ENCODE data around the gene ROCK2.

ROCK2 gene

DNA sequence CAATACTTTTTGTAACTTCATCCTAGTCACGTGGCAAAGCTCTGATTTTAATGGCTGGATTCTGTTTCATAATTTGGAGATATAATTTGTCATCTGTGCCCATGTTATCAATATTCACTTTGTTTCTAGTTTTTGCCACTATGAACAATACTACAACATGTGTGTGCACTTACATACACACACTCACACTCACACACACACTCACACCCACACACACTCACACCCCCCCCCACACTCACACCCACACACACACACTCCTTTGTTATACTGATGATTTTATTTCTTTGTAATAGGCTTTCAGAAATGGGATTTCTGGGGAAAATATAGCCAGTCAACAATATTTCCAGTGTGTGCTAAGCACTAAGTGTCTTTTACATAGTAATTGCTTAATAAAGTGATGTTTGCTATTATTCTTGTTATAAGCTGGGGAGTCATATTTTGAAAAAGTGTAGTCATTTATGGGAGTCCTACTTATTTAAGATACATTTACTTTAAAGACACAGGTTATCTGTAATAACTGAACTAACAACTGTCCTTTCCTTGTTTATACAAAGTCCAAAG is 22.8 kb upstream of the ROCK2 start:
- no peak for DNase-seq (ENCODE audit: low read depth in 3 of 3, low spot score in 1 of 3)

DNA sequence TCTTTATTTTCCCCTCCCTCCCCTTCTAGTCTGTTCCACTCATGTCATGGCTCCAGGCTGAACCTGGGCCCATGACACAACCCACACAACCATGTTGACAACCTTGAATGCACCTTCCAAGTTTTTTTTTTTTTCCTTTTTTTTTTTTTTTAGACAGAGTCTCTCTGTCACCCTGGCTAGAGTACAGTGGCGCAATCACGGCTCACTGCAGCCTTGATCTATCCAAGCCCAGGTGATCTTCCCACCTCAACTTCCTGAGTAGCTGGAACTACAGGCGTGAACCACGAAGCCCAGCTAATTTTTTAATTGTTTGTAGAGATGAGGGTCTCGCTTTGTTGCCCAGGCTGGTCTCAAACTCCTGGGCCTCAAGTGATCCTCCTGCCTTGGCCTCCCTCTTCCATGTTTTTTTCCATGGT is 21.9 kb upstream of the ROCK2 start:
- DNase-seq (ENCODE audit: low read depth in 3 of 3, low spot score in 1 of 3), result no peak

- no peak for DNase-seq (ENCODE audit: low read depth in 3 of 3, low spot score in 1 of 3)
Measured at GRCh38 chr2:11365096-11365879, 20.9 kb upstream of the ROCK2 start.

- no peak for DNase-seq (ENCODE audit: low read depth in 3 of 3, low spot score in 1 of 3)
Measured at GRCh38 chr2:11364565-11364887, 20.1 kb upstream of the ROCK2 start.

GRCh38 chr2:11363868-11364564 is 19.6 kb upstream of the ROCK2 start:
- DNase-seq (ENCODE audit: low read depth in 3 of 3, low spot score in 1 of 3), result no peak

- no peak for DNase-seq (ENCODE audit: low read depth in 3 of 3, low spot score in 1 of 3)
Measured at GRCh38 chr2:11359865-11360264, 15.4 kb upstream of the ROCK2 start.

DNA sequence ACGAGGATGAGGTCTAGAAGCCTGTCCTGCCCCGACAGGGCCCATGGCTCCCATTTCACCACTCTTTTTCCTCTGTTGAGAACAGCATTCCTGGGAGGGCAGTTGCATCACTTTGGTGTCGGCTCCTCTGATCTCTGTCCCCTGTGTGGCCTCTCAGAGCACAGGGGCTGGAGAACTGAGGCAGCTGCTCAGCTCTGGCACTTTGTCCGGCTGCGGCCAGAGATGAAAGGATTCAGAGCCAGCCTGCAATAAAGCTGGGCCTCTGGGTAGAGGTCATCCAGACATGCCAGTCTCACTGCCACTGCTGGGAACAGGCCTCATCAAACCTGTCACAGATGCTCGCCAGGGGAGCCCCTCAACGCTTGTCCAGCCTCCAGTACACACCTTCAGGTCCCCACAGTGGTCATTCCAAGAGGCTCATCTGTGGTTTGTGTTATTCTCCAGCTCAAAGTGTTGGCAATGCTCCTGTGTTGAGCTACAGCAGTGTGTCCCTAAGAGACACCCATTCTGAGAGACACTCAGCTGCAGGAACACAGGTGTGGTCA is 13.1 kb upstream of the ROCK2 start:
- no peak for DNase-seq (ENCODE audit: low read depth in 3 of 3, low spot score in 1 of 3)

- DNase-seq (ENCODE audit: low read depth in 3 of 3, low spot score in 1 of 3), result no peak
Measured at GRCh38 chr2:11356764-11357163, 12.3 kb upstream of the ROCK2 start.

DNA sequence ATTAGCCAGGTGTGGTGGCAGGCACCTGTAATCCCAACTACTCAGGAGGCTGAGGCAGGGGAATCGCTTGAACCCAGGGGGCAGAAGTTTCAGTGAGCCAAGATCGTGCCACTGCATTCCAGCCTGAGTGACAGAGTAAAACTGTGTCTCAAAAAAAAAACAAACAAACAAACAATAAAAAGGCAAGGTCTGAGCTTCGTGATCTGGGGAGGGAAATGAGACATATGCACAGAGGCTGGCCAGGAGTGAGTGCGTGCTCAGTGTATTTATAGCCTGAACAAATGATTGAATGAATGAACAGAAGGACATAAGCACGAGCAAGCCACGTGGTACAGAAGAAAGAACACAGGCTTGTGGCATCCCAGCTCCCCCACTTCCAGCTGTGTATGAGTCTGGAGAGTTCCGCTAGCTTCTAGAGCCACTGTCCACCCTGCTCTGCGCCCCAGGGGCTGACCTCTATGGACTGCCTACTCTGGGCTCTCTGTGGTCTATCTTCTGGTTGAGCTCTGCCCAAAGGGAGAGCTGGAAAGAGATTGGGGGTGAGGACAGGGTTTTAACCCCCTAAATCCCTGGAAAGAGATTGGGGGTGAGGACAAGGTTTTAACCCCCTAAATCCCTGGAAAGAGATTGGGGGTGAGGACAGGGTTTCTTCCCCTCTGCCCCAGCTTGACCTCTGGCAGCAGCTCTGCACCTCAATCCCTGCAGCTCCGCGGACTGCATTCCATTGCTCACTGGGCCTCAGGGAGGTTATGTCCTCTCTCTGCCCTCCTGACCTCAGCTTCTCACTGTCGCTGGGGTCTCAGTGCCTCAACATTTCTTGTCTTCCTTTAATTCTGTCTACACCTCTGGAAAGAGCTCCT is 11.0 kb upstream of the ROCK2 start:
- DNase-seq (ENCODE audit: low read depth in 3 of 3, low spot score in 1 of 3), result no peak

GRCh38 chr2:11354363-11355154 is 10.1 kb upstream of the ROCK2 start:
- DNase-seq (ENCODE audit: low read depth in 3 of 3, low spot score in 1 of 3), result no peak

GRCh38 chr2:11352781-11353537 is 8.5 kb upstream of the ROCK2 start:
- no peak for DNase-seq (ENCODE audit: low read depth in 3 of 3, low spot score in 1 of 3)

- no peak for DNase-seq (ENCODE audit: low read depth in 3 of 3, low spot score in 1 of 3)
Measured at GRCh38 chr2:11348209-11348749, 3.8 kb upstream of the ROCK2 start.

DNA sequence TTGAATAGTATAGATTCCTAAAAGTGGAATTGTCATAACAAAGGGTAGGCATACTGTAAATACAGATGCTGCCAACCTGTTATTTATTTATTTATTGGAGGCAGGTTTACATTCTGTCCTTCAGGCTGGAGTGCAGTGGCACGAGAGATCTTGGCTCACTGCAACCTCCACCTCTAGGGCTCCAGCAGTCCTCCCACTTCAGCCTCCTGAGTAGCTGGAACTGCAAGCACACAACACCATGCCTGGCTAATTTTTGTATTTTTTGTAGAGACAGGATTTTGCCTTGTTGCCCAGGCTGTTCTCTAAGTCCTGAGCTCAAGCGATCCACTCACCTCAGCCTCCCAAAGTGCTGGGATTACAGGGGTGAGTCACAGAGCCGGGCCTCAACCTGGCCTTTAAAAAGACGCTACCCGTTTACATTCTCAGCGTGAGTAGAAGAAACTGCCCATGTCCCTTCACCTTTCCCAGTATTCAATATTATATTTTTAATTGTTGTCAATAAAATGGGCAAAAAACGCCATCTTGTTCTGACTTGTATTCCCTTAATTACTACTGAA is 3.0 kb upstream of the ROCK2 start:
- DNase-seq (ENCODE audit: low read depth in 3 of 3, low spot score in 1 of 3), result no peak

GRCh38 chr2:11346023-11346482 is 1.6 kb upstream of the ROCK2 start:
- no peak for DNase-seq (ENCODE audit: low read depth in 3 of 3, low spot score in 1 of 3)

DNA sequence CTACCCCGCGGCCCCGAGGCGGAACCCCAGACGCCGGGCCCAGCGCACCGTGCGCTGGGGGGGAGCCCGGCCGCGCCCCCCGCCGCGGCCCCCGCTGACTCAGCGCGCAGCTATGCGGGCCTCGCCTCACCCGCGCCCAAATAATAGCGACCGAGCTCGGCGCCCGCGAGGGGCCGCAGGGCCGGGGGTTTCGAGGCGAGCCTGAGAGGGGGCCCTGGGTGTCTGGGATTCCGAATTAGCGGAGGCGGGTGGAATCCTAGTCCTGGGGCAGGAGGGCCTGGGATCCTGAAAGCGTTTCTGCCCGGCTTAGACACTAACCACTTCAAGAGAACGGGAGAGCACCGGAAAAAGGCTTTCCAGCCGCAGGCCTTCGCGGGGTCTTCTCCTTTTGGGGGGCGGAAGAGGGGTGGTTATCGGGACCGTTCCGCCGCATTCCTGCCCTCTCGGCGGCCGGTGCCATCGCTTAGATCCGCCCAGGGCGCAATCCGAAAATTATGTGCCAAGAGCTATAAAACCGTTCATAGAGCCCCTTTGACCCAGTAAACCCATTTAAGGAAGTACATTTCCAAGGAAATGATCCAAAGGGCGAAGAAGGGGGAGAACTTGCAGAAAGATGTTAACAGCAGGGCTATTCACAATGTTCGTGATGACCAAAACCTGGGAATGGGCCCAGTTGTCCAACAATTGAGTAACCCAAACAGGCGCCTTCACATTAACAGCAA is 681 bp upstream of the ROCK2 start:
- peak in 2 of 3 donors; percentile 0 to 3 for DNase-seq (ENCODE audit: low read depth in 3 of 3, low spot score in 1 of 3)

DNA sequence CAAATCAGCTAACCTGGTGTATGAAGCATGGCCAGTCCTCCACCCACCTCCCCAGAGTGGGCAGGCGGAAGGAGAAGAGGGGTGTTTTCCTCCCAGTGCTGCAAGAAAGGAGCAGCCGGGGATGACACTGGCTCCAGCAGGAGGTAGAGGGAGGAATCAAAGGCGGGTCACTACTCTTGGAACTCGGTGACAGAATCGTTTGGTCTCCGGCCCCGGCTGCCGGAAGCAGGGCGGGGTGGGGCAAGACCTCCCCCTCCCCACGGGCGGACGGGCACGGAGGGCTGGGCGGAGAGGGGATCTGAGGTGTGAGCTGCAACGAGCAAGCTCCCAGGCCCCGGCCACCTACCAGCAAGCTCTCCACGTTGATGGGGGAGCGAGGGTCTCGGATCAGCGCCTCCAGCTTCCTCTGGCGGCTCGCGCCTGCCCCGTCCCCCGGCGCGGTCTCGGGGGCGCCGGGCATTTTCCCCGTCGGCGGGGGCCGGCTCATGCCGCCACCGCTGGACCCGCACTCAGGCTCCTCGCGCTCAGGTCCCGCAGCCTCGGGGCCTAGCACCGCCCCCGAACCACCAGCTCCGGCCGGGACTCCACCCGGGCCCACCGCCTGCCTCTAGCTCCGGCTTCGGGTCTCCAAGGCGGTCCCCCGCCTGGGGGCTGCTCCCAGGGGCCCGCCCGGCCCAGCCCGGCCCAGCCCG is 640 bp downstream of the ROCK2 start:
- DNase-seq (ENCODE audit: low read depth in 3 of 3, low spot score in 1 of 3), result peak in 2 of 3 donors; percentile 3 to 9

DNA sequence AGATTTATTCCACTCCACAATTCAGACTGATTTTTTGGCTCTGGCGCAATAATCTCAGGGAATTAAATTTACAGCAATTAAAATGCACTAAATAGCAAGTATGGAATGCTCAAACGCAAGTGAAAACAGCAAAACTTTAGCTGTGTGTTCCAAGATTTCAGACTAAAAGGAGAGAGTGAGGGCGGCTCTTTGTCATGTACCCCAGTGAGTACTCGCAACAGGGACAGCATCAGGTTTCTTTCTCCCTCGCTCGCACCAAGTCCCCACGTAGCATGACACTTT is 1.1 kb downstream of the ROCK2 start:
- DNase-seq (ENCODE audit: low read depth in 3 of 3, low spot score in 1 of 3), result no peak

Data from stimulated activated CD4-positive, alpha-beta T cell treated with anti-CD3 and anti-CD28 coated beads, TNF-alpha, amount 100 ng/mL, for 1 hour (primary cell).